Measurements from ENCODE around the gene TLR8. TPM values are rescaled to one million over a fixed set of nuclear protein-coding genes. Genes with fewer than 3 reads are reported as not detected.

Gene TLR8
- total RNA-seq, 3 donors from 2014 or later, result 0.29 to 2.3 (median 1.5) TPM

DNA sequence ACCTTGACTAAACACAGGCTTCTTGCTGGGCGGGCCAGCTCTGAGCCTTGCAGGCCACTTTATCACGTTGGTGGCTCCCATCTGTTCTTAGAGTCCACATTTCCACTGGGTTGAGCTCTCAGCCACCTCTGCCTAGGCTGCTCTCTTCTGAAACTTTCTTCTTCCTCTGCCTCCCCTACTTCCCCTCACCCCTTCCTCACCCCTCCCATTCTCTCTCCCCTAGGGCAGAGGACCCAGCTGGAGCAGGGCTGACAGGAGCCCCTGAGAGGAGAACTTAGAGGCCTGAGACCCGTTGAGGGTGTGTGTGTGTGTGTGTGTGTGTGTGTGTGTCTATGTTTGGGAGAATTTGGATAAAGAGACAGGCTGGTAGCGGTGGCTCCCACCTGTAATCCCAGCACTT is 48.6 kb downstream of the TLR8 start:
- H3K4me1 ChIP-seq (ENCODE audit: low read depth), result no peaks in the 10 kb centered on the region
- intact Hi-C loops (cut with DNase I, micrococcal nuclease), result no loop called here
- no peak for DNase-seq

DNA sequence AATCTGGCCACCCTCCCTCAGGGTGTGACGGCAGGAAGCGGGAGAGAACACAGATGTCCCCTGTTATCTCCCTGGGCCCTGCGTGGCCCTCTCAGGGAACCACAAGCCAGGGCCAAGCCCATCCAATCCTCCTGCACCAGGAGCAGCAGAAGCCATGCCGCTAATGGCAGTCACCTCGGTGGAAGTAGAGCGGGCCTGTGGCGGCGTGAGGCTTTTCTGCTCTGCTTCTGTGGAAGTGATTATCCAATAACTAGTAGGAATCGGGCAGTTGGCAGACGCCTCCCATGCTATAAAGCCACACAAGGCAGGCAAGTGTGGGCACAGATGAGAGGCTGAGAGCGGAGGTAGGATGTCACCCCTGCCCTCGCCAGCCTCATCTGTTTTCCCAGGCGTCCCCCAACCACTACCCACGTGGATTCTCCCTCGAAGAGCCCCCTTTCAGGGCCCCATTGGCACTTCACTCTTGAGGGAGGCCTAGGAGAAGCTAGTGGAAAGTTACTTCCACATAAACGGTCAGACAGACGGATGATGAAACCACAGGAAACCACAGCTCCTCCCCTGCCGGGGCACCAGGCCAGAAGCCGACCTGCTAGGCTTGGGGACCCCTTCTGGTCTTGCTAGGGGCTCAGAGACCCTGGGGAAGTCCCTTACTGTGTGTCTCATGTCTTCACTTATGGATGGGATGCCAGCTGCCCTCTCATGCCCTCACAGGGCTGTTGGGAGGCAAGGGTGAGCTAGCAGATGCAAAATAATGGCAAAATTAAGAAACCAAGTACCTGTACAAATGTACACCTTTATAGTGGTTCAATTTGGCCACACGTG is 49.7 kb downstream of the TLR8 start:
- TF ChIP-seq, protein P1, sequence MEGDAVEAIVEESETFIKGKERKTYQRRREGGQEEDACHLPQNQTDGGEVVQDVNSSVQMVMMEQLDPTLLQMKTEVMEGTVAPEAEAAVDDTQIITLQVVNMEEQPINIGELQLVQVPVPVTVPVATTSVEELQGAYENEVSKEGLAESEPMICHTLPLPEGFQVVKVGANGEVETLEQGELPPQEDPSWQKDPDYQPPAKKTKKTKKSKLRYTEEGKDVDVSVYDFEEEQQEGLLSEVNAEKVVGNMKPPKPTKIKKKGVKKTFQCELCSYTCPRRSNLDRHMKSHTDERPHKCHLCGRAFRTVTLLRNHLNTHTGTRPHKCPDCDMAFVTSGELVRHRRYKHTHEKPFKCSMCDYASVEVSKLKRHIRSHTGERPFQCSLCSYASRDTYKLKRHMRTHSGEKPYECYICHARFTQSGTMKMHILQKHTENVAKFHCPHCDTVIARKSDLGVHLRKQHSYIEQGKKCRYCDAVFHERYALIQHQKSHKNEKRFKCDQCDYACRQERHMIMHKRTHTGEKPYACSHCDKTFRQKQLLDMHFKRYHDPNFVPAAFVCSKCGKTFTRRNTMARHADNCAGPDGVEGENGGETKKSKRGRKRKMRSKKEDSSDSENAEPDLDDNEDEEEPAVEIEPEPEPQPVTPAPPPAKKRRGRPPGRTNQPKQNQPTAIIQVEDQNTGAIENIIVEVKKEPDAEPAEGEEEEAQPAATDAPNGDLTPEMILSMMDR (IDR thresholded peaks at IDR 0.05), result no peak
- ATAC-seq (peak; percentile 75), DNase-seq (peak; percentile 62 to 78 (median 65))
- Histone ChIP-seq H3K9me3 (no peaks in the 10 kb centered on the region), H3K4me1 (ENCODE audit: low read depth) (no peaks in the 10 kb centered on the region), H3K4me3 (no peak overlapping the region), H3K36me3 (ENCODE audit: low read depth) (no peaks in the 10 kb centered on the region)
- intact Hi-C loops (cut with DNase I, micrococcal nuclease), result no loop called here

More for the DNA sequence above, 48.6 kb downstream of the TLR8 start:
- ATAC-seq, result peak; percentile 3
- H3K36me3 ChIP-seq (ENCODE audit: low read depth), result no peaks in the 10 kb centered on the region
- TF ChIP-seq, protein P1 (IDR thresholded peaks at IDR 0.05), result no peak
- no peak overlapping the region for H3K4me3 ChIP-seq
- no peaks in the 10 kb centered on the region for H3K9me3 ChIP-seq

DNA sequence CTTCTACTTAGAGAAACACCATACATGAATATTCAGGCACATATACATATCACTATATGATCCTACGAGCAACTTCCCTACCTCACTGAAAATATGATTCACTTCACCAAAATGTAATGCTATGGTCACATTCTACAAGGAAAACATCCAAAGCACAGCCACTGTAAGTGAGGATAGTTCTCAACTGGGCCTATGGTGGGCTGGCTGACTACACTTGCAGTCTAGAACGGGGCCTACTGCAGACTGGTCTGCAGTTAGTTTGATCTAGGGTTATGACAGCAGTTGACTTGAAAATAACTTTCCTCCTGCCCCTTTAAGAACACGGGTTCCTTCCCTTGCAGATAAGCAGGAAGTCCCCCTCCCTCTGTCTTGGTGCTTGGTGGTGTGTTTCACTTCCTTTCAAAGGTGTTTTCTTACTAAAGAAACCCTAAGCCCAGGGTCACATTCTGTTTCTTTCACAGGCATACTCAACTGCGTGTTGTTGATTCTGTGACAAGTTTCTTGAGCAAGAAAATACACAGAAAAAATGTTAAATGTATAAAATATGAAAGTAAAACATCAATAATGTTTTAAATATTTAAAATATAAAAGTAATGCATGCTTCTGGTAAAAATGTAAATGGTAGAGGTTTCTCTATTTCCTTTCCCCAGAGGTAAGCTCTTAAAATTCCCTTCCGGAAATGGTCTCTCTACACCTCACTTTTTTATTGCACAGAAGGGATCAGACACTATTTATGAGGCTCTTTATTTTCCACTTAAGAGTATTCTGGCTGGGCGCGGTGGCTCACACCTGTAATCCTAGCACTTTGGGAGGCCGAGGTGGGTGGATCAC is 50.5 kb downstream of the TLR8 start:
- Histone ChIP-seq H3K36me3 (ENCODE audit: low read depth) (no peaks in the 10 kb centered on the region), H3K9me3 (no peaks in the 10 kb centered on the region), H3K4me1 (ENCODE audit: low read depth) (no peaks in the 10 kb centered on the region), H3K4me3 (no peak overlapping the region)
- DNase-seq (peak in 1 of 3 donors; percentile 54), ATAC-seq (peak; percentile 78)
- intact Hi-C loops (cut with DNase I, micrococcal nuclease), result no loop called here
- TF ChIP-seq, protein P1 (IDR thresholded peaks at IDR 0.05), result no peak

DNA sequence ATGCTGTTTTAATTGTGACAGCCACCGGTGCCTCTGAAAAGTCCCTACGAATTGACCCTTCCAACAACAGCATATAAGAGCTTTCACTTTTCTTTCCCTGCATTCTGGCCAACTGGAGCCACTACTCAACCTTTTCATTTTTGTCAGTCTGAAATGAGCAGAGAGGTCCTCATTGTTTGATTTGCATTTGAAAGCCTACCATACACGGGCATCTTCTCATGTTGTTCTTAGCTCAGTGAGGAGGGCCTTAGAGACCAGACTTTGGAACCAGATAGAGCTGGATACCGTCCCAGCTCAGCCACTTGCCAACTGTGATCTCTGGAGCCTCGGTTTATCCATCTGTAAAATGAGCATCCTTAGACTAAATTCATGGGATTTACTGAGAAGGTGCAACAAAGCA is 51.6 kb downstream of the TLR8 start:
- Histone ChIP-seq H3K4me1 (ENCODE audit: low read depth) (no peaks in the 10 kb centered on the region), H3K4me3 (no peak overlapping the region), H3K36me3 (ENCODE audit: low read depth) (no peaks in the 10 kb centered on the region), H3K9me3 (no peaks in the 10 kb centered on the region)
- TF ChIP-seq, protein P1 (IDR thresholded peaks at IDR 0.05), result no peak
- intact Hi-C loops (cut with DNase I, micrococcal nuclease), result no loop called here
- ATAC-seq (no peak), DNase-seq (no peak)

DNA sequence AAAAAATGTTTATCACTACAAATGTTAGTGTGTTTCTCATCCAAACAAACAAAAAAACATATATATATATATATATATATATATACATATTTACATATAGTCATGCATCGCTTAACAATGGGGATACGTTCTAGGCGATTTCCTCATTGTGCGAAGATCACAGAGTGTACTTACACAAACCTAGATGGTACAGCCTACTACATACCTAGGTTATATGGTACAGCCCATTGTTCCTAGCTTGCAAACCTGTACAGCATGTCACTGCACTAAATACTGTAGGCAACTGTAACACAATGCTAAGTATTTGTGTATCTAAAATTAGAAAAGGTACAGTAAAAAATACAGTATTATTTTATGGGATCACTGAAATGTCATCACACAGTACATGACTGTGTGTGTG is 52.0 kb downstream of the TLR8 start:
- intact Hi-C loops (cut with DNase I, micrococcal nuclease), result no loop called here
- H3K36me3 ChIP-seq (ENCODE audit: low read depth), result no peaks in the 10 kb centered on the region
- H3K9me3 ChIP-seq, result no peaks in the 10 kb centered on the region
- H3K4me1 ChIP-seq (ENCODE audit: low read depth), result no peaks in the 10 kb centered on the region
- TF ChIP-seq, protein P1 (IDR thresholded peaks at IDR 0.05), result no peak
- DNase-seq, result no peak
- no peak for ATAC-seq
- no peak overlapping the region for H3K4me3 ChIP-seq
